GM18502 (cell line): ENCODE results near the gene OR52B6.
"Not testable (repeated sequence)": the region's sequence is repeated elsewhere in the genome, so short reads cannot be mapped to it uniquely, and the experiment has no call there.

ENCODE experiments used
- ATAC-seq: cut with Tn5 transposase; IDR thresholded peaks from one replicate; pipeline ENCODE4 v1.9.1; 2021; ENCODE audit warnings: mild to moderate bottlenecking; ENCODE audit not compliant: unreplicated experiment, poor library complexity

OR52B6 gene

GRCh38 chr11:5580577-5580976, at the start of gene OR52B6:
OR52B6 (plus strand) TSS chr11:5580877; CDS start chr11:5580877, 0 bp downstream.
- no peak for ATAC-seq

- no peak for ATAC-seq
Measured at GRCh38 chr11:5531053-5531831, 49.4 kb upstream of the OR52B6 start.

GRCh38 chr11:5534046-5534445, 46.6 kb upstream of the OR52B6 start:
- no peak for ATAC-seq

GRCh38 chr11:5536482-5536881, 44.2 kb upstream of the OR52B6 start:
- no peak for ATAC-seq

GRCh38 chr11:5541427-5541826, 39.2 kb upstream of the OR52B6 start:
- no peak for ATAC-seq

GRCh38 chr11:5546457-5546856, 34.2 kb upstream of the OR52B6 start:
- ATAC-seq, result no peak

GRCh38 chr11:5547982-5548381, 32.7 kb upstream of the OR52B6 start:
- no peak for ATAC-seq

- no peak for ATAC-seq
Measured at GRCh38 chr11:5548440-5548839, 32.2 kb upstream of the OR52B6 start, which contains the start of gene OR52H1. OR52H1 (minus strand) TSS chr11:5548540; CDS start chr11:5545505, 3,035 bp downstream.

- ATAC-seq, result peak; percentile 67
Measured at GRCh38 chr11:5550440-5551095, 30.1 kb upstream of the OR52B6 start.

- ATAC-seq, result no peak
Measured at GRCh38 chr11:5553343-5553742, 27.3 kb upstream of the OR52B6 start.

- ATAC-seq, result no peak
Measured at GRCh38 chr11:5556596-5557188, 24.0 kb upstream of the OR52B6 start.

GRCh38 chr11:5557751-5558150, 22.9 kb upstream of the OR52B6 start:
- ATAC-seq, result no peak

GRCh38 chr11:5564259-5565019, 16.2 kb upstream of the OR52B6 start:
- no peak for ATAC-seq

- no peak for ATAC-seq
Measured at GRCh38 chr11:5574654-5575053, 6.0 kb upstream of the OR52B6 start.

- ATAC-seq, result no peak
Measured at GRCh38 chr11:5575152-5575551, 5.5 kb upstream of the OR52B6 start.

GRCh38 chr11:5577101-5577500, 3.6 kb upstream of the OR52B6 start:
- ATAC-seq, result no peak

GRCh38 chr11:5581014-5581413, 337 bp downstream of the OR52B6 start:
- no peak for ATAC-seq

- ATAC-seq, result not testable (repeated sequence)
Measured at GRCh38 chr11:5584458-5584857, 3.8 kb downstream of the OR52B6 start.

GRCh38 chr11:5589906-5590305, 9.2 kb downstream of the OR52B6 start:
- ATAC-seq, result not testable (repeated sequence)

GRCh38 chr11:5591613-5592012, 10.9 kb downstream of the OR52B6 start:
- ATAC-seq, result no peak

GRCh38 chr11:5592615-5593014, 11.9 kb downstream of the OR52B6 start:
- no peak for ATAC-seq
